Measurements from ENCODE around the gene CNTLN.

GRCh38 chr9:17528859-17529258, 394.0 kb downstream of the CNTLN start:
- TF ChIP-seq CTCF (conservative IDR thresholded peaks at IDR 0.05 in 1 of 2, IDR thresholded peaks at IDR 0.05 in 1 of 2; ENCODE audit: extremely low read depth in 1 of 2, insufficient read depth in 1 of 2, low read depth in 1 of 2, low read length in 2 of 2) (peak; percentile 16 to 29), EZH2 (IDR thresholded peaks at IDR 0.05; ENCODE audit: borderline replicate concordance, low read length) (no peak)
